HCT116 (cell line): ENCODE data around the gene DNAJC5.

Experiments used
- EZH2 ChIP-seq: fragments of 200-600 bp; sonication (generic); IDR thresholded peaks from 2 replicates; pipeline ENCODE4 v1.6.1; 2017; ENCODE audit warnings: antibody characterized with exemption, mixed run types
- JUND ChIP-seq: IDR thresholded peaks from 2 replicates; pipeline ENCODE4 v1.6.1; 2012
- POLR2A ChIP-seq: IDR thresholded peaks from 2 replicates; pipeline ENCODE4 v1.7.0; 2011; ENCODE audit warnings: borderline replicate concordance; ENCODE audit not compliant: insufficient read depth, insufficient read length; ENCODE audit errors: extremely low read depth
- POLR2AphosphoS5 ChIP-seq: IDR thresholded peaks from 2 replicates; pipeline ENCODE4 v1.6.1; 2011; ENCODE audit warnings: mild to moderate bottlenecking, low read depth, low read length, moderate library complexity
- RAD21 ChIP-seq: IDR thresholded peaks from 2 replicates; pipeline ENCODE4 v1.6.1; 2012; ENCODE audit warnings: low read depth, mild to moderate bottlenecking
- SIN3A ChIP-seq: IDR thresholded peaks from 2 replicates; pipeline ENCODE4 v1.6.1; 2012; ENCODE audit warnings: low read depth
- SP1 ChIP-seq: IDR thresholded peaks from 2 replicates; pipeline ENCODE4 v1.6.1; 2012; ENCODE audit warnings: low read depth
- TCF7L2 ChIP-seq: IDR thresholded peaks from 2 replicates; pipeline ENCODE4 v1.7.0; 2011; ENCODE audit warnings: borderline replicate concordance, inconsistent platforms; ENCODE audit not compliant: insufficient read depth, insufficient read length; ENCODE audit errors: extremely low read depth
- YY1 ChIP-seq: IDR thresholded peaks from 2 replicates; pipeline ENCODE4 v1.6.1; 2011; ENCODE audit warnings: low read length, low read depth, moderate library complexity, mild to moderate bottlenecking; ENCODE audit not compliant: insufficient replicate concordance; ENCODE audit errors: extremely low read depth
- TF ChIP-seq, protein P1 (sequence below), 3 experiments: fragments of 200-600 bp in 1 of 3; sonication (generic) in 1 of 3; IDR thresholded peaks in 2 of 3; conservative IDR thresholded peaks in 1 of 3; 2 replicates each; pipeline ENCODE4 v1.5.1; 2012 to 2017; ENCODE audit warnings: low read depth in 2 of 3, low read length in 2 of 3, antibody characterized with exemption in 1 of 3, borderline replicate concordance in 1 of 3, control low read depth in 1 of 3, mild to moderate bottlenecking in 1 of 3, mixed read lengths in 1 of 3, mixed run types in 1 of 3, moderate library complexity in 1 of 3; ENCODE audit not compliant: insufficient read depth in 1 of 3
- TF ChIP-seq, protein P2 (sequence below): IDR thresholded peaks from 2 replicates; pipeline ENCODE4 v1.6.1; 2012
- TF ChIP-seq, protein P3 (sequence below): IDR thresholded peaks from 2 replicates; pipeline ENCODE4 v1.6.1; 2012
- TF ChIP-seq, protein P4 (sequence below): IDR thresholded peaks from 2 replicates; pipeline ENCODE4 v1.6.1; 2012; ENCODE audit warnings: low read depth

DNA sequence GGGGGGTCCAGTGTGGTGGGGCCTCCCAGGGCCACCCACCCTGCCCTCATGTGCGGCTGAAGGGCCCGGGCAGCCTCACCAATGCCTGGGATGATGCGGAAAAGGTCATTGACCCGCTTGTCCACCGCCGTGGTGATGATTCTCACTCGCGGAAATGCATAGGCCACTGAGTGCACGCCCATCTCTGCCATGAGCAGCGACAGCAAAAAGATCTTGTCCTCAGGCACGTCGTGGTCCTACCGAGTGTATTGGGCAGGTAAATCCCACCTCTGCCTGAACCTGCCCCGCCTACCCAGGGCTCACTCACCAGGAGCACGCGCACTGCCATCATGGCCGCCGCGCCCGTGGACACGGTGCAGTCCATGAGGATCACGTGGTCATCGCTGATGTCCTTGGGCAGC, 45.1 kb downstream of the DNAJC5 start:
- TF ChIP-seq, protein P1, sequence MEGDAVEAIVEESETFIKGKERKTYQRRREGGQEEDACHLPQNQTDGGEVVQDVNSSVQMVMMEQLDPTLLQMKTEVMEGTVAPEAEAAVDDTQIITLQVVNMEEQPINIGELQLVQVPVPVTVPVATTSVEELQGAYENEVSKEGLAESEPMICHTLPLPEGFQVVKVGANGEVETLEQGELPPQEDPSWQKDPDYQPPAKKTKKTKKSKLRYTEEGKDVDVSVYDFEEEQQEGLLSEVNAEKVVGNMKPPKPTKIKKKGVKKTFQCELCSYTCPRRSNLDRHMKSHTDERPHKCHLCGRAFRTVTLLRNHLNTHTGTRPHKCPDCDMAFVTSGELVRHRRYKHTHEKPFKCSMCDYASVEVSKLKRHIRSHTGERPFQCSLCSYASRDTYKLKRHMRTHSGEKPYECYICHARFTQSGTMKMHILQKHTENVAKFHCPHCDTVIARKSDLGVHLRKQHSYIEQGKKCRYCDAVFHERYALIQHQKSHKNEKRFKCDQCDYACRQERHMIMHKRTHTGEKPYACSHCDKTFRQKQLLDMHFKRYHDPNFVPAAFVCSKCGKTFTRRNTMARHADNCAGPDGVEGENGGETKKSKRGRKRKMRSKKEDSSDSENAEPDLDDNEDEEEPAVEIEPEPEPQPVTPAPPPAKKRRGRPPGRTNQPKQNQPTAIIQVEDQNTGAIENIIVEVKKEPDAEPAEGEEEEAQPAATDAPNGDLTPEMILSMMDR (IDR thresholded peaks at IDR 0.05 in 2 of 3, conservative IDR thresholded peaks at IDR 0.05 in 1 of 3; ENCODE audit: borderline replicate concordance in 1 of 3, insufficient read depth in 1 of 3, low read depth in 2 of 3, low read length in 2 of 3) = no peak
- TF ChIP-seq POLR2A (no peak), SP1 (no peak), SIN3A (no peak), EZH2 (no peak), RAD21 (no peak), POLR2AphosphoS5 (no peak), YY1 (no peak), TCF7L2 (no peak), JUND (no peak)
- TF ChIP-seq, protein P2, sequence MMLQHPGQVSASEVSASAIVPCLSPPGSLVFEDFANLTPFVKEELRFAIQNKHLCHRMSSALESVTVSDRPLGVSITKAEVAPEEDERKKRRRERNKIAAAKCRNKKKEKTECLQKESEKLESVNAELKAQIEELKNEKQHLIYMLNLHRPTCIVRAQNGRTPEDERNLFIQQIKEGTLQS = no peak
- TF ChIP-seq, protein P3, sequence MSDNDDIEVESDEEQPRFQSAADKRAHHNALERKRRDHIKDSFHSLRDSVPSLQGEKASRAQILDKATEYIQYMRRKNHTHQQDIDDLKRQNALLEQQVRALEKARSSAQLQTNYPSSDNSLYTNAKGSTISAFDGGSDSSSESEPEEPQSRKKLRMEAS = no peak
- TF ChIP-seq, protein P4, sequence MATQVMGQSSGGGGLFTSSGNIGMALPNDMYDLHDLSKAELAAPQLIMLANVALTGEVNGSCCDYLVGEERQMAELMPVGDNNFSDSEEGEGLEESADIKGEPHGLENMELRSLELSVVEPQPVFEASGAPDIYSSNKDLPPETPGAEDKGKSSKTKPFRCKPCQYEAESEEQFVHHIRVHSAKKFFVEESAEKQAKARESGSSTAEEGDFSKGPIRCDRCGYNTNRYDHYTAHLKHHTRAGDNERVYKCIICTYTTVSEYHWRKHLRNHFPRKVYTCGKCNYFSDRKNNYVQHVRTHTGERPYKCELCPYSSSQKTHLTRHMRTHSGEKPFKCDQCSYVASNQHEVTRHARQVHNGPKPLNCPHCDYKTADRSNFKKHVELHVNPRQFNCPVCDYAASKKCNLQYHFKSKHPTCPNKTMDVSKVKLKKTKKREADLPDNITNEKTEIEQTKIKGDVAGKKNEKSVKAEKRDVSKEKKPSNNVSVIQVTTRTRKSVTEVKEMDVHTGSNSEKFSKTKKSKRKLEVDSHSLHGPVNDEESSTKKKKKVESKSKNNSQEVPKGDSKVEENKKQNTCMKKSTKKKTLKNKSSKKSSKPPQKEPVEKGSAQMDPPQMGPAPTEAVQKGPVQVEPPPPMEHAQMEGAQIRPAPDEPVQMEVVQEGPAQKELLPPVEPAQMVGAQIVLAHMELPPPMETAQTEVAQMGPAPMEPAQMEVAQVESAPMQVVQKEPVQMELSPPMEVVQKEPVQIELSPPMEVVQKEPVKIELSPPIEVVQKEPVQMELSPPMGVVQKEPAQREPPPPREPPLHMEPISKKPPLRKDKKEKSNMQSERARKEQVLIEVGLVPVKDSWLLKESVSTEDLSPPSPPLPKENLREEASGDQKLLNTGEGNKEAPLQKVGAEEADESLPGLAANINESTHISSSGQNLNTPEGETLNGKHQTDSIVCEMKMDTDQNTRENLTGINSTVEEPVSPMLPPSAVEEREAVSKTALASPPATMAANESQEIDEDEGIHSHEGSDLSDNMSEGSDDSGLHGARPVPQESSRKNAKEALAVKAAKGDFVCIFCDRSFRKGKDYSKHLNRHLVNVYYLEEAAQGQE = no peak
